CD4-positive, alpha-beta T cell treated with Interleukin-4 for 4 hours (primary cell): ENCODE measurements around the gene SIGLEC1.

Experiments used
- DNase-seq: peaks from one replicate; pipeline ENCODE4 v3.0.0-alpha.2; 2020

Gene SIGLEC1

DNA sequence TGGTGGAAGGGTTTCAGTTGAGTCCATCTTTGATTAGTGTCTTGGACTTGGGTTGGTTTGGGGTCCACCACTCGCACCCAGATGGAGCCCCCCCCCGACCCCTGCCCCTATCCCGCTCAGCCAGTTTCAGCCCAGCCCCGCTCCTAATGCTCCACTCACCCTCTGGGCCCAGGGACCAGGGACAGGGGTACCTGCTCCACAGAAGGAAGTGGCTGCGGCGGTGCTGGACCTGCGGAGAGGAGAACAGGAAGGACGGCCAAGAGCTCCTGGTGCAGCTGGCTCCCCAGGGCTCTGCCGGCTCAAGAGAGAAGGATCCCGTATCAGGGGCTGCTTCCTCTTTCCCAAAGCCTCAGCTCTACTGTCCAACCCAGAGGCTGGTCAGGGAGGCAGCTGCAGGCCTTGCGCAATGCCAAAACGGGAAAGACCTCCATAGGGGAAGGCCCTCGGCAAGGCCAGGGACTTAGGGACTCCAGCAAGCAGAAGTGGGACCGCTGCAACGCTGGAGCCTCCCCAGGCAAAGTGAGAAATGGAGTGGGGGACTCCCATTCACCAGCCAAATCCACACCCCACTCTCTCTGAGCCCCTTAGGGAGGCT is at the start of gene SIGLEC1:
SIGLEC1 (minus strand) TSS at position 322 of the 595 bp plus-strand sequence. CDS start 5,472 bp downstream, outside the sequence.
- DNase-seq = peak; percentile 7

DNA sequence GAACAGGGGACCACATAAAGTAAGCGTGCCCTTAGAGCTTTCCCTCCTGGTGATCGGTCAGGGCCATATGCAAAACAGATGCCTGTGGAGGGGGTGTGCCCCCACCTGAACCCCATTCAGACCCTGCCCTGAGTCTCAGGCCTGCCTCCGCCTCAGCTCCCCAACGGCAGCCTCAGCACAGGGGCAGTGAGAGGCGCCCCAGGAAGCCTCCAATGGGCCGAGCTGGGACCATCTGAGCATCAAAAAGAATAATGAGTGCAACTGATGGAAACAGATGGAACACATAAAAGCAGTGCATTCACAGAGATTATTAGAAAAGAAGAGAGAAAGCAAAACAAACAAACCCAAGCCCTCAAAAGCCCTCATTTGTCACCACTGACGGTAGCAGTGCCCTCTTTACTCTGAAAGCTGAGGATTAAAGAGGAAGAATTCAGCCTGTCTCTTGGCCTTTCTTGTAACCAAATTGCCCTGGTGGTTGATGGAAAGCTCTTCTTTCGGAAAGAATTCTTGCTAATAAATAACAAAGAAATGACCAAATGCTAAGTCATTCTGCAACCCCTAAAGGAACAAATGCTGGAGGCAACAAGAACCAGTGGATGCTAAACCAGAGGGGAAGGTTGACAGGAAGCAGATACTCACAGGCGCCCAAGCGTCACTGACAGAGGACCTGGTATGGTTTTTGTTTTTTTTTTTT is 48.4 kb upstream of the SIGLEC1 start:
- DNase-seq = no peak

DNA sequence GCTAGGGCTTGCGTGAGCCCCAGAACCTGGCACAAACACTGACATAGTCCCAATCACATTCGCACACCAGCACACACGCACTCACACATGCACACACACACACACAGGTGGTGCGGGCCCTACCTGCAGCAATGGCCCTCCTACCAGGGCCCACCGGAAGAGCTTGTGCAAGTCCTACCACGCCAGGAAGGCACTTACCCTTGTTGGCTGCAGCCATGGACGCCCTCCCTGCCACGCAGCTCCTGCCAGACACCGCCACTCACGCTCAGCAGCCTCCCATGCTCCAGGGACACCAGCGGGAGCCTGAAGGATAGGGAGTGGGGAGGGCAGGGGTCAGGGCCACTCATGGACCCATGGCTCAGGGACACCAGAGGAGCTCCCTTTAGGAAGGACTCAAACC is 47.5 kb upstream of the SIGLEC1 start:
- DNase-seq = no peak

DNA sequence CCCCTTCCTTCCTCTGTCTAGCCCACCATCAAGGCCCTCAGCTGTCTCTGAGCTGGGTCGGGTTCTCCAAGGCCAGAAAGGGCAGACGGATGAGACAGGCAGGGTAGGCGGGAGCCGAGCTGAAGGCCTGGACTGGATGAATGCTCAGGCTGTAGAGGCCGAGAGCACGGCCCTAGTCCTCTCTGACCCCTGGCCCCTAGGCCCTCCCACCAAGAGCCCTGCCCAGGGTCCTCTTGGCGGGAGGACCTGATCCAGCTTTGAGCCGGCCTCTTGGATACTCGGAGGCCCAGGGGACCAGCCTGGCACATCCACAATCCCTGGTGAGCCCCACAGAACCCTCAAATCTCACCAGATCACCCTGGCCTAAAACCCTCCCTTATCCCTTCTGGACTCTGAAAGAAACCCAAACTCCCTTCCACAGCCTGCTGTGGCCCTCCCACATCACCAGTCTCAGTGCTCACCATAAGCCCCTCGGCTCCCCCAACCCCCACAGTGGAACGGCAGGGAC is 47.0 kb upstream of the SIGLEC1 start:
- no peak for DNase-seq

DNA sequence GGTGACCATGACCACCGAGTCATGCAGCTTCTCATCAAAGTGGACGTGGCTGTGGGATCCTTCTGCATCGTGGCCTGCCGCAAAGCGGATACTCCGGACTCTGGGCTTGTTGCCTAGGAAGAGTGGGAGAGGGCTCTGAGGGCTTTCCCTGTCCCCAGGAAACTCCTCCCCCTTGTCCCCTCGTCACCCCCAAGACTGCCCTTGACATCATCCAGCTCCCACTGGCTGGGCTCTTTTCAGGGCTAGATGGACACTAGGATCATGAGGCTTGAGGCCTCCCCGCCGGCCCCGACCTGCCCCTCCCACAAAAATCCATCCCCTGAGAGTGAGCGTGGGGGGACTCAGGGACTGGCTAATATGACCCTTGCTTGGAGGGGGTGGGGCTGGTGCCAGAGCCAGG is 46.2 kb upstream of the SIGLEC1 start:
- DNase-seq = no peak

DNA sequence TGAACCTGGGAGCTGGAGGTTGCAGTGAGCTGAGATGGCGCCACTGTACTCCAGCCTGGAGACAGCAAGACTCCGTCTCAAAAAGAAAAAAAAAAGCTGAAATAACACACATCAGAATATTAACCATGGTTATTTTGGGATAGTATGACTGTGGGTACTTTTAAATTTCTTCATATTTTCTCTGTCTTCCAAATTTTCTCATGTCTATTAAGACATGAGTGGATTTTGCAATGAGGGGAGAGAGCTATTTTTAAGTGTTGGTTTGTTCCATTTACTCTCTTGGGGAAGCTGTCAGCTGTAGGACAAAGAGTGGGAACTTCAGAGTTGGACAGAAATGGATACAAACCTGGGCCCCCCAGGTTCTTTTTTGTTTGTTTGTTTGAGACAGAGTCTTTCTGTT is 44.9 kb upstream of the SIGLEC1 start:
- no peak for DNase-seq

DNA sequence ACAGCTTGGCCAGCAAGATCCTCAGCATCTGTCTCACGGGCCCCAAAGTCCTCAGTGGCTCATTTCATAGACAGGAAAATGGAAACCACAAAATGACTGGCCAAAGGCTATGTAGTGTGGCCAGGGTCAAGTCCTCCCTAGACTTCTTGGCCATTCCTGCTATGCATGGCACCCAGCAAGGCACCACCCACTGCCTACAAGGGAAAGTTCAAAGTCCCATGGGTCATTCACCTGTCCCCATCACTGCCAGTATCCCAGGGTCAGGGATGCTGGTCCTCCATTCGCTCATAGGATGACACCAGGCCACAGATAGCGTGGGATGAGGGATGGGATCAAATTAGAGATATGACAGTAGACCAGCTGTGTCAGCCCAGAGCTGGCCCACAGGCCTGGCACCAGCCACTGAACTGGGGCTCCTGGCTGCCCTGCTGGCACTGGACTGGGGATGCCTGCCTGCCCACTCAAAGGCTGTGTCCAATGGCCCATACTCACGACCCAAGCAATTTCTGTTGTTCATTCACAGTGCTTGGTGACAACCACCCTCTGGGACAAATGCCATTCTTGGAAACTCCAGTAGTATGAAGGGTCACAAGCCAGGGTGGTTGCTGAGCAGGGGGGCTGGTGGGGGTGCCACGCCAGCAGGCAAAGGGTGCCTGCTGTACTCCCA is 43.5 kb upstream of the SIGLEC1 start:
- DNase-seq = no peak

DNA sequence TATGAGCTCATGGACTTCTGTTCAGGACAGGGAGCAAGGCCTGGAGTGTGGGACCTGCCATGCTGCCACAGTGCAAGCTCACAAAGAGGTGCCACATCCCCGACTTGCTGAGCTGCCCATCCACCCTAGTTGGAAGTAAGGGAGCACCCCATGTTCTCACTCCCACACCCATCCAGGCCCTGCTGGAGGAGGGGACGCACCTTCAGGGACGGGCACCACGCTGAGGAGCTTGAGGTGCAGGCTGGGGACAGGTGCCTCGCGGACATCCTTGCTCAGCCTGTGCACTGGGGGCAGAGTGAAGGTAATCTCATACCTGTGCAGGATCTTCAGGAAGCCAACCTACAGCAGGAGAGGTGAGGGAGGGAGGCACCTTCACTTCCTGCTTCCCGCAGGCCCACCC is 42.9 kb upstream of the SIGLEC1 start:
- DNase-seq = no peak

DNA sequence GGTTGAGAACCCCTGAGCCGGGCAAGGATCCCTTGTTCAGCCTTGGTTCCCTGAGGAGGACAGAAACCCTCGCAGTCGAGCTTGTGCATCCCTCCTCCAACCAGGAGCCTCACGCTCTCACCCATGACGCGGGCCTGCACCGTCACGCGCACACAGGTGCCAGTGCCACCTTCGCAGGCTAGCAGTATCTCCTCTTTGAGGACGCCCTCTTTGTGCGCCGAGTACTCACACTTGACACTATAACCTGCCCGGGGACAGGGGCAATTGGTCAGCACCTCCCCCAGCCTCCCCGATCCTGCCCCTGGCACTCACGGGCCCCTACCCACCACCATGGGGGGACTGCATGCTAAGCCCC is 41.9 kb upstream of the SIGLEC1 start:
- DNase-seq = no peak

DNA sequence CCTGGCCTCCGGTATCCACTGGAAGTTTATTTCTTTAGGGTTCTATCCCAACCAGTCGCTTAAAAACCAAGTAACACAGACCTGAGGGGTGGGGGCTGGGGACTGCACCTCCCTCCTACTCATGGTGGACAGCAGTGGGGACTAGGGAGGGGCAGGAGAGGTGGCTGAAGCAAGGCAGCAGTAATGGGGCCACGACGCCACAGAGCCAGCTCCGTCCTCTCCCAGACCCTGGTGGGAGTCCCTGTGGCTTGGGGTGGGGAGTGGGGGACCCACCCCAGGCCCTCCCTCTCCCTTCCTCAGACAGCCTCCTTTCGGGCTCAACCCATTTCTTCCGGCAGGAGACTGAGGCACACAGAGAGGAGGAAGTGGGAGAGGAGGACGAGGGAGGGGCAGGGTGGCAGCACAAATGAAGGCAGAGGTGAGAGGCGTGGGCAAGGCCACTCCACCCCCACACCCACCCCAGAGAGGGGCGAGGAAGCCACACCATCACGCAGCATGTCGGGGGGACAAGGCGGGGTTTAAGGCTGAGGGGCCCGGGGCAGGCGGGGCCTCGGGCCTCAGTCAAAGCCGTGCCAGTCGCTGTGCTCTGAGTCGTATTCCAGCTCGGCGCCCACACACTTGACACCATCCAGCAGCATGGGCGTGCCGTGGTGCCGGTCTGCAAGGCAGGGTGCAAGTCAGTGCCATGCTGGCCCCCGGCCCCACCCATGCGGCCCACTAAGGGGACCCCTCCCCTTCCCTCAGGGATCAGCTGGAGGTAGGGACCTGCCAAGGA is 41.3 kb upstream of the SIGLEC1 start:
- DNase-seq = no peak

DNA sequence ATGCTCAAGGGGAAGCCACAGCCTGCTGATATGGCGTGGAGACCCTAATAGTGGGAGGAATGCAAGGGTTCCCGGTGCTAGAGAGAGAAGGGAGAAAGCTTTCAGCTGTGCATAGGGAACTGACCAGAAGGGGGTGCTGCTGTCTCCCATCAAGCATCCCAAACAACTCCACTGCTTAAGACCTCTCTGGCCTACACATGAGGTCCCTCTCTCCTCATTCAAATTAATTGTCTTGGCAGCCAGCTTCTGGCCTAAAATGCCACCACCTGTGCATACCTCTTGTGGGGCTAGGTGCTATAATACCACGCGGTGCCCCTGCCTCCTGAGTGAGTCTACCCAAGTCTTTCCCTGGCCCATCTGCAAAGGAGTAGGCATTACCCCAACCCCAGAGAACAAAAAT is 40.7 kb upstream of the SIGLEC1 start:
- peak; percentile 67 for DNase-seq

DNA sequence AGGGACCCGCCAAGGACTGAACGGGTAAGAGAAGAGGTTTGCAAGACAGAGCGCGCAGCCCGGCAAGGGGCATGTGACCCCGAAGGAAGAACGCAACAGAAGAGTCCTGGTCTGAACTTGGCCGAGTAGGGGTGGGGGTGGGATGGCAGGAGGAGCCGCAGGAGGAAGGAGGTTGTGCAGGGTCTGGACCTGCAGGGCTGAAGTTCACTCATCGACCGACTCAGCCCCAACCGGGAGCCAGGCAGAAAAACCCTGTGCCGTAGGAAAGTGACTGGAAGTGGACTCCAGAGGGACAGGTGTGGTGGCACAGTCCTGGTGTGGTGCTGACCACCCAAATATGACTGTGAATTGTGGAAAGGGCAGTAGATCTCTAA is 40.0 kb upstream of the SIGLEC1 start:
- DNase-seq = no peak

DNA sequence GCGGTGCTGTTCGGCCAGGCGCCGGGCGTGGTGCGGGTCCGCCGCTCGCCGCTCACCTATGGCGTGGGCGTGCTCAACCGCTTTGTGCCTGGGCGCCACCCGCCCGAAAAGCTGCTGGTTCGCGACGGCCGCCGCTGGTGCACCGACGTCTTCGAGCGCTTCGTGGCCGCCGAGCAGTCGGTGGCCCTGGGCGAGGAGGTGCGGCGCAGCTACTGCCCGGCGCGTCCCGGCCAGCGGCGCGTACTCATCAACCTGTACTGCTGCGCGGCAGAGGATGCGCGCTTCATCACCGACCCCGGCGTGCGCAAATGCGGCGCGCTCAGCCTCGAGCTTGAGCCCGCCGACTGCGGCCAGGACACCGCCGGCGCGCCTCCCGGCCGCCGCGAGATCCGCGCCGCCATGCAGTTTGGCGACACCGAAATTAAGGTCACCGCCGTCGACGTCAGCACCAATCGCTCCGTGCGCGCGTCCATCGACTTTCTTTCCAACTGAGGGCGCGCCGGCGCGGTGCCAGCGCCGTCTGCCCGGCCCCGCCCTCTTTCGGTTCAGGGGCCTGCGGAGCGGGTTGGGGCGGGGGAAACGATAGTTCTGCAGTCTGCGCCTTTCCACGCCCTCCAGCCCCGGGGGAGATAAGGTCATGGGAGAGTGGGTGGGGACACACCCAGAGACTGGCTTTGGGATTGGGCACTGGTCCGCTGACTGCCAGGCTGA is 39.4 kb upstream of the SIGLEC1 start:
- DNase-seq = peak; percentile 48

DNA sequence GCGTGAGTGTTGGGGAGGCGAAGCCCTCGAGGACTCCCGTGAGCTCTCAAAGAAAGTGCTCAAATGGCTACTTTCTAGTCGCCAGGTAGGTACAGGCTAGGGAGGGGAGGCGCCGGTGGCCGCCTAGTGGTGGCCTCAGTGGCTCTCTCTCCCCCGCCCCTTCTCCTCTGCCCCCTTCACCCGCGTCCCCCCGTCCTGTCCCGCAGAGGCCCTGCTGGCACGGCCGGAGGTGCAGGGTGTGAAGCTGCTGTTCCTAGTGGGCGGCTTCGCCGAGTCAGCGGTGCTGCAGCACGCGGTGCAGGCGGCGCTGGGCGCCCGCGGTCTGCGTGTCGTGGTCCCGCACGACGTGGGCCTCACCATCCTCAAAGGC is 38.9 kb upstream of the SIGLEC1 start:
- no peak for DNase-seq

DNA sequence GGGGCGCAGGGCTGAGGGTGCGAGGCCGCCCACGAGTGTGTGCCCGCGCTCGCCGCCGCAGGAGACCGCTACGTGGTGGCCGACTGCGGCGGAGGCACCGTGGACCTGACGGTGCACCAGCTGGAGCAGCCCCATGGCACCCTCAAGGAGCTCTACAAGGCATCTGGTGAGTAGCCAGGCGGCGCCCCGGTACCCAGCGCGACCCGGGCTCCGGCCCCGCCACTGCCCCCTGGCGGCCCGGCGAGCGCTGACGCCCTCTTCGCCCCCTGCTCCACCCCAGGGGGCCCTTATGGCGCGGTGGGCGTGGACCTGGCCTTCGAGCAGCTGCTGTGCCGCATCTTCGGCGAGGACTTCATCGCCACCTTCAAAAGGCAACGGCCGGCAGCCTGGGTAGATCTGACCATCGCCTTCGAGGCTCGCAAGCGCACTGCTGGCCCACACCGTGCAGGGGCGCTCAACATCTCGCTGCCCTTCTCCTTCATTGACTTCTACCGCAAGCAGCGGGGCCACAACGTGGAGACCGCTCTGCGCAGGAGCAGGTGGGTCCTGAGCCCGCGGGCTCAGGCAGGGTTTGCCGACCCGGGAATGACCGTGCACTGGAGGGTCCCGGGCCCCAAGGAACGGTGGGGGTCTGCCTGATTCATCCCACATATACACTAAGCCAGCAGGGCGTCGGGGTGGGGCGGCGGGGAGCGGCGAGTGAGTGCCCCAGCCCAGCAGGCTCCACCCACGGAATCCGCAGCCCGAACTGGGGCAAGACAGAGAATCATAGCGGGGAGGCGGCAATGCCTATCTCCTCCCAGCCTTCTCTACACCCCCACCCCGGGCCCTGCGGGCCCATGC is 37.5 kb upstream of the SIGLEC1 start:
- no peak for DNase-seq

DNA sequence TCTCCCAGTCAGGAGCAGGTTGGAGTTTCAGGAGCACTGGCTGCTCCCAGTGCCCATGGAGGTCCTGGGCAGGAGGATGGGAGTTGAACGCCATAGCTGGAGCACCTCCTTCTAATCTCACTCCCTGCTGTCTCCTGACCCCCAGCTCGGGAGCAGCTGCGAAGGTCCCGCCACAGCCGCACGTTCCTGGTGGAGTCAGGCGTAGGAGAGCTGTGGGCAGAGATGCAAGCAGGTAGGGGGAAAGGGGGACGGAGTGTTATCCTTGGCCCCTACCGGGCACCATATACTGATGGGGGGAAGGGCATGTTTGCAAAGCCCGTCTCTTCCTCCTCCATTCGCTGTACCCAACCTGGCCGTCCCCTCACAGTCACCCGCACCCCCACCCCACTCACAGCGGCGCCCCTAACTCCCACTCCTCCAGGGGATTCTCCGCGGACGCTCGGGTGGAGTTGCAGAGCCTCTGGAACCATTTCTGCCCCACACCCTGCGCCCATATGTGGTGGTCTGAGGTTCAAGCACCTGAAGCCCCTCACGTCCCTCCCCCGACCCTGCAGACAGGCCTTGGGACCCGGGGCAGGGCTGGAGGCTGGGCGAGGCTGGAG is 36.8 kb upstream of the SIGLEC1 start:
- no peak for DNase-seq

DNA sequence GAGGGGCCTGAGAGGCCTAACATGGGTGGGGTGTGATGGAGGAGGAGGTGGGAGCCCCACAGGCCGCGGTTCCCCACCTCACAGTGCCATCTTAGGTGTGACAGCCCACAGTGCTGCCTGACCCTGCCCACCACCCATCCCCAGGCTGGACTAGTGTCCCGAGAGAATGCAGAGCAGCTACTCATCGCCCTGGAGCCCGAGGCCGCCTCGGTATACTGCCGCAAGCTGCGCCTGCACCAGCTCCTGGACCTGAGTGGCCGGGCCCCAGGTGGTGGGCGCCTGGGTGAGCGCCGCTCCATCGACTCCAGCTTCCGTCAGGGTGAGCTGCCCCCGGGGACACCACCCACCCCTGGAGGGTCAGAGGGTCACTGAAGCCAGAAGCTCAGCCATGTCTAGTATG is 35.7 kb upstream of the SIGLEC1 start:
- DNase-seq = no peak

DNA sequence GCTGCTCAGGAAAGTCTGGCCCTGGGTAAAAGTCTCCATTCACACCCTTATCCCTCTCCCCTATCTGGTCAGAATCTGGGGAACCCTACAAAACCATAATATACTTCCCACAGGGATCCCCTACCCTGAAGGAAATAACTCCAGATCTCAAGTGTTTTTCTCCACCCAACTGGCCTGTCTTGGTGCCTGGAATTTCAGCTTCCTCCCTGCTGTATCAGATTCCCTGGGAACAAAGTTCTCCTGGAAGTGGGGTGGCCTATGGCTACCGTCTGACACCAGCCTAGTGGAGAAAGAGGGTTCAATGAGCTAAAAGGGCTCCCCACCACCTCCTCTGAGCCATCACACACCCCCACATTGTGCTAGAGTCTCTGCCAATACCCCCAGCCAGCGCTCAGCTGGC is 35.1 kb upstream of the SIGLEC1 start:
- DNase-seq = no peak

DNA sequence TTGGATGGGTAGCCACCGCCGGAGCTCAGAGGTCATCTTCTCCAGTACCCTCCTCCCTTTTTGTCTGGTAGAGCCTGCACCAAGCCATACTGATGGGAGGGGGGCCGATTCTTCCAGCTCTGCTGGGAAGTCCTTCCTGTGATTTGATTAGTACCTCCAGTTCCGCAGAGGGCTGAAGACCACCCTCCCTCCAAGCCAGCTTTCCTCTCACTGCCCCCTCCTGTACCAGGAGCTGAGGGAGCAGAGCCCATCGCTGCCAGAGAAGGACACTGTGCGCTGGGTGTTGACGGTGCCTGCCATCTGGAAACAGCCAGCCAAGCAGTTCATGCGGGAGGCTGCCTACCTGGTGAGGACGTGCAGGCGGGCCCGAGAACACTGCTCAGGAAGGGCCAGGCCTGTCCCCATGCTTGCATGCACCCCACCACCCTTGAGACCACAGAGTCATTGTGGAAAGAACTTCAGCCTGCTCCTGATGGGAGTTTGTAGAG is 33.3 kb upstream of the SIGLEC1 start:
- no peak for DNase-seq

DNA sequence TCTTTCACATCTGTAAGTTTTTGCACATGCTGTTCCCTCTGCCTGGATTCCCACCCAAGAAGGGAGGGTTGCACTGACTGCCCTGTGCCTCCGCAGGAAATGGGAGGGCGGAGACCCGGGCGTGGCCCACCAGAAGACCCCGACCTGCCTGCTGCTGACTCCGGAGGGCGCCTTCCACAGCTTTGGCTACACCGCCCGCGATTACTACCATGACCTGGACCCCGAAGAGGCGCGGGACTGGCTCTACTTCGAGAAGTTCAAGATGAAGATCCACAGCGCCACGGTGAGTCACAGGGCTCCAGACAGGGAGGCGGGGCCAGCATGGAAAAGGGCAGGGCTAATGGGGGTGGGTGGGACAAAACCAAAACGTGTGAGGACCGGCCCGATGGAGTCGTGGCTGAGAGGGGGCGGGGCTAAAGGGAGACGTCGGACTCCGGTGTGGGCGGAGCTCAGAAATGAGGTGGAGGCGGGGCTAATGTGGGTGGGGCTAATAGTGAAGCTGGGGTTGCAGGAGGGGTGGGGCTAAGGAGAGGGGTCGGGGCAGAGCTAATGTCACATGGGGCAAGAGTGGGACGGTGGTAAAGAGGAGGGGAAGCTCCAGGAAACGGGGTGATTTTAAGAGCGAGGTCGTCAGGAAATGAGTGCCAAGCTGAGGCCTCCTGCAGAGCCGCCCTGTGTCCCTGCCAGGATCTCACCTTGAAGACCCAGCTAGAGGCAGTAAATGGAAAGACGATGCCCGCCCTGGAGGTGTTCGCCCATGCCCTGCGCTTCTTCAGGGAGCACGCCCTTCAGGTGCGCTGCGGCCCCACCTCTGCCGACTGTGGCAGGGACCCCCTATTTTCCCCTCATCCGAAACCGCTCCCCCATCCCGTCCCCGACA is 32.6 kb upstream of the SIGLEC1 start:
- peak; percentile 73 for DNase-seq
